Psoas muscle (tissue), 8 donors: ENCODE results near the gene ITPR2. TPM values are rescaled to one million over a fixed set of nuclear protein-coding genes. Genes with fewer than 3 reads are reported as not detected.

Experiments
- ATAC-seq, 4 donors: fragments of 200-7000 bp; cut with Tn5 transposase; one replicate each; pipeline ENCODE4 v1.9.1; 2020; ENCODE audit warnings: moderate library complexity in 3 of 4, mild to moderate bottlenecking in 2 of 4
- DNase-seq, 2 donors: peaks; one replicate each; pipeline ENCODE4 v3.0.0-alpha.2; 2020
- H3K27ac ChIP-seq: fragments of 200-600 bp; one replicate; pipeline ENCODE4 v1.8.0; 2022
- H3K27me3 ChIP-seq, 3 donors: fragments of 200-600 bp in 1 of 3; one replicate each; pipeline versions ENCODE4 v1.6.1 to v1.8.0; 2013 to 2022; ENCODE audit warnings: low read length in 2 of 3, mild to moderate bottlenecking in 2 of 3, moderate library complexity in 1 of 3; ENCODE audit not compliant: insufficient read depth in 3 of 3
- H3K36me3 ChIP-seq, 2 donors: fragments of 200-600 bp in 1 of 2; one replicate each; pipeline versions ENCODE4 v1.6.1 to v1.8.0; 2013 to 2022; ENCODE audit warnings: low read depth in 1 of 2, mild to moderate bottlenecking in 1 of 2, moderate library complexity in 1 of 2; ENCODE audit not compliant: insufficient read depth in 1 of 2
- H3K4me1 ChIP-seq: fragments of 200-600 bp; one replicate; pipeline ENCODE4 v1.8.0; 2022
- H3K4me3 ChIP-seq: fragments of 200-600 bp; one replicate; pipeline ENCODE4 v1.8.0; 2022; ENCODE audit warnings: mild to moderate bottlenecking
- H3K9me3 ChIP-seq: fragments of 200-600 bp; one replicate; pipeline ENCODE4 v1.8.0; 2022
- CTCF ChIP-seq: fragments of 200-600 bp; IDR thresholded peaks from one replicate; pipeline ENCODE4 v1.8.0; 2022; ENCODE audit warnings: antibody characterized with exemption
- WGBS, 3 donors: extraction: QIAGEN DNeasy Blood & Tissue Kit; methylation state at CpG; one replicate each; pipeline versions ENCODE4 v1.1.6 to v1.1.7; 2013; 5-methylcytosine and 5-hydroxymethylcytosine counted together
- intact Hi-C, 2 donors: fragments of 100-400 bp; cut with DNase I; formaldehyde crosslinking; loops; one replicate each; pipeline versions ENCODE4 v1.11.0 to v1.14.2; 2022
- polyA plus RNA-seq, 3 donors: library from polyadenylated mRNA; stranded (reverse); fragments of 200-250 nt; gene quantifications; one replicate each; pipeline ENCODE4 v1.2.3, GENCODE V29; 2013
- total RNA-seq, 4 donors: library from RNA; stranded (reverse); fragmentation: NEBNext Ultra II Directional in 2 of 4; extraction: Animal tissue kit (Norgen Biotek cat#: 25700) in 2 of 4; gene quantifications; one replicate each; pipeline versions ENCODE4 v1.2.1 to v1.2.4, GENCODE V29; 2021 to 2023
- donor health status: healthy with polysubstance abuse.
- donor health status: DM: no; HTN: no; CAD: no; lungs with moderate emphysema.
- donor health status: Bipolar disorder and iron deficiency.
- donor health status: healthy.
- donor health status: DM: yes; HTN: yes; CAD: no.
- donor health status: DM: no; HTN: no; CAD: no.
- donor health status: DM: no; HTN: no; CAD: no.
- donor health status: DM: yes; HTN: yes; CAD: no.

ITPR2 gene
- total and polyA plus RNA-seq, 7 donors = 0.86 to 10.3 (median 6.1) TPM

- intact Hi-C loops = no loop called here
- no peaks in the 10 kb centered on the region for H3K4me1 ChIP-seq
- H3K36me3 ChIP-seq = peaks cover 3 to 17% of the 10 kb centered on the region in 2 donors
- no peak for DNase-seq
- H3K4me3 ChIP-seq = no peak overlapping the region
- H3K9me3 ChIP-seq = no peaks in the 10 kb centered on the region
- 40 to 50% (median 43%) methylated on average over 3 of the region's 3 CpGs for WGBS, 3 donors
- no peak for TF ChIP-seq CTCF
- no peak overlapping the region for H3K27ac ChIP-seq
- ATAC-seq = no peak
- no peaks in the 10 kb centered on the region for H3K27me3 ChIP-seq
Observed at GRCh38 chr12:26406391-26406790, 426.6 kb downstream of the ITPR2 start.

GRCh38 chr12:26403601-26404000, 429.4 kb downstream of the ITPR2 start:
- Histone ChIP-seq H3K27me3 (no peaks in the 10 kb centered on the region), H3K4me3 (no peak overlapping the region), H3K27ac (no peak overlapping the region), H3K9me3 (no peaks in the 10 kb centered on the region), H3K4me1 (no peaks in the 10 kb centered on the region), H3K36me3 (peaks cover 0 to 5% of the 10 kb centered on the region in 2 donors)
- no peak for TF ChIP-seq CTCF
- ATAC-seq (no peak), DNase-seq (no peak)
- intact Hi-C loops = no loop called here
- WGBS, 3 donors = 92 to 94% (median 93%) methylated on average over 5 of the region's 5 CpGs

GRCh38 chr12:26402648-26403047, 430.3 kb downstream of the ITPR2 start:
- intact Hi-C loops = no loop called here
- peaks cover 0 to 5% of the 10 kb centered on the region in 2 donors for H3K36me3 ChIP-seq
- H3K27me3 ChIP-seq = no peaks in the 10 kb centered on the region

GRCh38 chr12:26401874-26402273, 431.1 kb downstream of the ITPR2 start:
- Histone ChIP-seq H3K27ac (no peak overlapping the region), H3K4me1 (no peaks in the 10 kb centered on the region), H3K9me3 (no peaks in the 10 kb centered on the region), H3K36me3 (peaks cover 0 to under 1% of the 10 kb centered on the region in 2 donors), H3K4me3 (no peak overlapping the region), H3K27me3 (no peaks in the 10 kb centered on the region)
- DNase-seq (no peak), ATAC-seq (no peak)
- intact Hi-C loops = no loop called here
- 92 to 94% (median 93%) methylated on average over 1 of the region's 1 CpG for WGBS, 3 donors
- no peak for TF ChIP-seq CTCF

More at GRCh38 chr12:26402648-26403047, 430.3 kb downstream of the ITPR2 start:
- TF ChIP-seq CTCF = peak; percentile 8
- ATAC-seq (peak in 2 of 4 donors; percentile 32 to 54), DNase-seq (no peak)
- Histone ChIP-seq H3K27ac (no peak overlapping the region), H3K9me3 (no peaks in the 10 kb centered on the region), H3K4me3 (no peak overlapping the region), H3K4me1 (no peaks in the 10 kb centered on the region)
- 72 to 79% (median 73%) methylated on average over 4 of the region's 4 CpGs for WGBS, 3 donors

- DNase-seq = no peak
- ATAC-seq = no peak
- Histone ChIP-seq H3K36me3 (peaks cover 0 to 1% of the 10 kb centered on the region in 2 donors), H3K27ac (no peak overlapping the region), H3K9me3 (no peaks in the 10 kb centered on the region), H3K27me3 (no peaks in the 10 kb centered on the region), H3K4me1 (no peaks in the 10 kb centered on the region), H3K4me3 (no peak overlapping the region)
- no peak for TF ChIP-seq CTCF
- intact Hi-C loops = no loop called here
- 86 to 91% (median 90%) methylated on average over 8 of the region's 8 CpGs for WGBS, 3 donors
Observed at GRCh38 chr12:26400627-26401026, 432.4 kb downstream of the ITPR2 start.
